Keratinocyte (primary cell): ENCODE data around the gene PARP9.

Experiments
- CTCF ChIP-seq, 3 experiments: IDR thresholded peaks in 1 of 3; conservative IDR thresholded peaks in 1 of 3; optimal IDR thresholded peaks in 1 of 3; 2 replicates in 2 of 3; 3 replicates in 1 of 3; pipeline versions ENCODE3 to v1.5.1; 2011; ENCODE audit warnings: low read length in 3 of 3, mild to moderate bottlenecking in 3 of 3, moderate library complexity in 2 of 3, control low read depth in 1 of 3, inconsistent platforms in 1 of 3; ENCODE audit not compliant: insufficient read depth in 2 of 3; ENCODE audit errors: extremely low read depth in 1 of 3
- EZH2 ChIP-seq: IDR thresholded peaks from one replicate; pipeline ENCODE4 v1.6.1; 2012; ENCODE audit warnings: inconsistent platforms, mild to moderate bottlenecking, low read length, moderate library complexity

GRCh38 chr3:122563717-122564025, 429 bp downstream of the PARP9 start:
- TF ChIP-seq CTCF (optimal IDR thresholded peaks at IDR 0.05 in 1 of 3, IDR thresholded peaks at IDR 0.05 in 1 of 3, conservative IDR thresholded peaks at IDR 0.05 in 1 of 3; ENCODE audit: extremely low read depth in 1 of 3, insufficient read depth in 2 of 3, low read length in 3 of 3), result no peak
- TF ChIP-seq EZH2, result no peak
